ENCODE results near the gene RERG.

The RERG gene

DNA sequence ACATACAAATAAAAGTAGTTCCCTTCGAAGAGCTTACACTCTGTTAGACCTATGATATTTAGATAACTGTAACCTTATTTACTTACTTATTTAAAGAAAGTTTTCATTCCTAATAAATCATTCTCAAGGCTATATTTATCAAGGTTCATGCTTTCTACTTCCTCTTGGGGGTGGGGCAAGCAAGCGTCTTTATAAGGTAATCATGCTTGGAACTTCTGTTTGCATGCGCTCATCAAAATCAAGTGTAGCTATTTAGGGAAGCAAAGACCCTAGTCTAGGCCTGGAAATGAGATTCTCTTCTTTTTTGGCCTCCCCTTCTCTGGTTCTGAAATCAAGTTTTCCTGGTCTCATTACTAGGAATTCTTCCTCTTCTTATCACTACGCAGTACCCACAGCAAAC, 766 bp downstream of the RERG start:
- DNase-seq (ENCODE audit: extremely low read depth in 1 of 2, low read depth in 1 of 2): no peak

DNA sequence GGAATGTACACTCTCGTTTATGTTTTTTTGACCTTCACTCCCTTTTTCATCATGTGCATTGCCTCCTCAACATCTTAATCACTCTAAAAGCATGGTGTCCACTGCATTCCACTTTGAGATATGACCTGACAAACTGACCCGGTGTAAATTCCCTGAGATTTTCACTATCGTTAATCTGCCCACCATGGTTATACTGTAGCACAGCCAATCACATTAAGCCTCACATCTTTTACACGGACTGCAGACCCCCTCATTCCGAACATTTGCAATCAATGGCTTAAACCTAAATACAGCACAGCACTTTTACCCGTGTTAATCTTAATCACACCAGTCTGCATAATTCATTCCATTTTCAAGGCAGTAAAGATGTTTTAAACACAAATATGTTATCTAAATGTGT, 2.4 kb downstream of the RERG start:
- no peak for DNase-seq (ENCODE audit: extremely low read depth in 1 of 2, low read depth in 1 of 2)

GRCh38 chr12:15216036-15216889, 5.0 kb downstream of the RERG start:
- no peak for DNase-seq (ENCODE audit: extremely low read depth in 1 of 2, low read depth in 1 of 2)

- no peak for DNase-seq (ENCODE audit: extremely low read depth in 1 of 2, low read depth in 1 of 2)
Measured at GRCh38 chr12:15214851-15215601, 6.2 kb downstream of the RERG start.

GRCh38 chr12:15212930-15213329, 8.3 kb downstream of the RERG start:
- no peak for DNase-seq (ENCODE audit: extremely low read depth in 1 of 2, low read depth in 1 of 2)

- no peak for DNase-seq (ENCODE audit: extremely low read depth in 1 of 2, low read depth in 1 of 2)
Measured at GRCh38 chr12:15209782-15210181, 11.4 kb downstream of the RERG start.

DNA sequence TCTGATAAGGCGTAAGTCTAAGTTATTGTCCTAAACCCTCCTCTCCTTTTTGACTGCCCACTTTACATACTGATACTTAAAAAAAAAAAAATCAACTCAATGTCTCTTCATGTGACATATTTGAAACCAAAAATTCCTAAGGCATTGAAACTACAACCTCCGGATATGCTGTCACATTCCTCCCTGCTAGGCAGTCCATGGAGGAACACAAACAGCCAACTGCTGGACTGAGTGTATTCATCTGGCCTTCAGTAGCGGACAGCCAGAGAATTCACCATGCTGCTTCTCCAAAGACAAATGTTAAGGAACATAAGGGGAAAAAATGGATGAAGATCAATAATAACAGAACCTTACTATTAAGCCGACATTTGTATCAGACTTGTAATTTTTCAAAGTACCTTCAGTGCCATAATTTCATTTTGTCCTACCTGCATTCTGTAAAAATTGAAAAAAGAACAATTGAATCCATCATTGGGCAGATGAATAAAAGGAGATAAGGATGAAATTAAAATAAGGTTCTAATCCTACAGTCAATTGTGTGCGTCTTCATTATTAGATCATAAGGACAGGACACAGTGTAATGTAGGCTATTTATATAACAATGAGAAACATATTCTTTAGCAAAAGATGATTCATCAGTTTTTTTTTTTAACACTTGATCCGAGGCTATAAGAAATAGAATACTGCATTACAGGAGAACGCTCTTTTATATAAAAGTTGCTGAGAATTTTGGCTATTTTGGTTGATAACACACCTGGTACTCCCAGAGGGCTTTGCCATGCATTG, 12.2 kb downstream of the RERG start:
- no peak for DNase-seq (ENCODE audit: extremely low read depth in 1 of 2, low read depth in 1 of 2)

- DNase-seq (ENCODE audit: extremely low read depth in 1 of 2, low read depth in 1 of 2): no peak
Measured at GRCh38 chr12:15208140-15208539, 13.1 kb downstream of the RERG start.

DNA sequence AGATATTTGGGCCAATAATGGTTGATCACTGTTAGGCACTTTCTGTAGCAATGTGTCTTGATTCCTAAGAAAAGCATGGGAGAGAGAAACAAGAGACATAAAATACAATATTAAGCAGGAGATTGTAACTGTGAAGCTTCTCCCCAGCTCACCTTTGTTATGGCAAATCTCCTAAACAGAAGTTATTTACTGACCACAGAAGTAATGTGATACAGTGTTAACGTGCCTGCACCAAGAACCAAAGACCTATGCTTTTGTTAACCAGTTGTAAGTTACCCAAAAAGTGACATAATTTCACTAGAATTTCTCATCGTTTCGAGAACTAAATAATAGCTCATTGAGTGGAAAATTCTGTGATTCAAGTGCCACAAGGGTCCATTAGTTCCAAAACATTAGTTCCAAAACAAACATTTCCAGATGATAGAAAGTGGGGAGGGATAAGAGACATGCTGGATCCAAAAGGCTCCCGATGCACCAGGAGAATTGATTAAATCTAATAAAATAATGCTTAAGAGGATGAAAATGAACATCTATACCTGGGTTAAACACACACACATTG, 14.3 kb downstream of the RERG start:
- no peak for DNase-seq (ENCODE audit: extremely low read depth in 1 of 2, low read depth in 1 of 2)

GRCh38 chr12:15206338-15206737, 14.9 kb downstream of the RERG start:
- DNase-seq (ENCODE audit: extremely low read depth in 1 of 2, low read depth in 1 of 2): no peak

DNA sequence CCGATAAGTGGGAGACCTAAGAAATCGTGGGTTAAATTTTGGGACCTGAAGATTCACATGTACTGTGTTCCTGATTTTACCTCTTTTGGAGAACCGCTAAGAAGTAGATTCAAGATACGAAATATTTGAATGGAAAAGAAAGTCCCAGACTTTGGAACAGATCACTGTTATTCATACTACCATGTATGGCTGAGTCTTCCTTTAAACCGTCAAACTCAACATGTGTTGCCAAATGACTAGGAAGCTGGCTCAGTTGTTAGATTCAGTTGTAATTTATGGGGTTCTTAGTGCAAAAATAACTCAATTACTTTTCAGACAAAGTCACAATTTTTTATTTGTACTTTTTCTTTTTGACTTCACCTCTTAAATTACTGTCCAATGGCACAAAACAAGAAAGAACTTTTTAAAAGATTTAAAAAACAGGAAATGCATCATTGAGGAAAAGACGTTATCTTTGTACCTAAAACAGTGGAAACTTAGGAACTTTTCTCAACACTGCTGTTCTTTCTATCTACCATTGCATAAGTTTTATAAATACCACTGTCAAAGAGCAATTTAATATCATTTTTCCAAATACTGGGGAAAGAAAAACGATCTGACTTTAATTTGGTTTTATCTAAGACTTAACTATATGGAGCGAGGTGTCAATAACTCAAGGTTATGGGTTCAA, 15.7 kb downstream of the RERG start:
- no peak for DNase-seq (ENCODE audit: extremely low read depth in 1 of 2, low read depth in 1 of 2)

GRCh38 chr12:15201456-15201855, 19.8 kb downstream of the RERG start:
- DNase-seq (ENCODE audit: extremely low read depth in 1 of 2, low read depth in 1 of 2): no peak

- no peak for DNase-seq (ENCODE audit: extremely low read depth in 1 of 2, low read depth in 1 of 2)
Measured at GRCh38 chr12:15201056-15201455, 20.2 kb downstream of the RERG start.

DNA sequence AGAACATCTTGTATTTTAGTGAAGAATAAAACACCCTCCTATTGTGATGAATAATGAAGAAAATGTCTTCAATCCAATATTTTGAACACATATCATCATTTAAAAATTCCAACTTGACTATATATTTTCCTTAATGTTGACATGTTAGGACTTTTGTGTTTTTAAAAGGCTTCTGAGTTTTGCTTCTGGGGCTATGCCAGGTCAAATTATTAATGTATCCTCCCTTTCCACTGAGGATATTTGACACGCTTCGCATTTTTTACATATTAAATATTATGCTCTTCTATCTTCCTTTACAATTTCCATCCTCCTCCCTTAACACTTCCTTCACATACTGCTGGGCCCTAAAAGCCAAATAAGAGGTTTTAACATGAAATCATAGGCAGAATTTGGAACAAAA, 20.6 kb downstream of the RERG start:
- DNase-seq (ENCODE audit: extremely low read depth in 1 of 2, low read depth in 1 of 2): no peak

- DNase-seq (ENCODE audit: extremely low read depth in 1 of 2, low read depth in 1 of 2): no peak
Measured at GRCh38 chr12:15199930-15200329, 21.3 kb downstream of the RERG start.

DNA sequence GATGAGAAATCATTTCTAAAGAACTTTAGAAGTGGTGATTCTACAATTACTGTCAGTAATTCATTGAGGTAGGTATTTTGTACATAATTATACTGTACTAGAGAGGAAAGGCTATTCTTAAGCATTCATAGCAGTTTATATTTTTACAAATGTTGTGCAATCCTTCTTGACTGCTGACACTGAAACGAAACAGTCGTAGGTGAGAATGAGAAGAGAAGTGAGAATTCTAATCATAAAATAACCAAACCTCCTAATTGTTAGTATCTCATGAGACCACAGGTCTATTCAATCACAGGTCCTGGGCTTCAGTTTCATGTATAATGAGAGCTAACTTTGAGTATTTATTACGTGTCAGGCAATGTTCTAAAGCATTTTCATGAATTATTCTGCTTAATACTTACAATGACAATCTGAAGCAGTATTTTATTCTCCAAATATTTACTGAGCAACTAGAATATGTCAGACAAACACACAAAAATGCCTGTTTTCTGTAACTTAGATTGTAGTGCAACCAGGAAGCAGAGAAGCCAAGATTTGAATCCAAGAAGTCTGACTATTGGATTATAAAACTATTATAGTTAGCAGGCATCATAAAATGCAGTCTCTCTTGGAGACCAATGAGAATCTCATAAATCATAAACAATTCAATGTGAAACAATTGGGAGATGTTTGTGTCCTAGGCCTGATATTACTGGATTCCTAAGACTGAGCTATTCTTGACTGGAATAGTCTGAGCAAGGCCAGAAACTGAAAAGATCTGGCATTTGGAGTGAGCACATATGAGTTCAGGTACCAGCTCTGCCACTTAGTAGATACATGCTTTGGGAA, 24.3 kb downstream of the RERG start:
- no peak for DNase-seq (ENCODE audit: extremely low read depth in 1 of 2, low read depth in 1 of 2)

DNA sequence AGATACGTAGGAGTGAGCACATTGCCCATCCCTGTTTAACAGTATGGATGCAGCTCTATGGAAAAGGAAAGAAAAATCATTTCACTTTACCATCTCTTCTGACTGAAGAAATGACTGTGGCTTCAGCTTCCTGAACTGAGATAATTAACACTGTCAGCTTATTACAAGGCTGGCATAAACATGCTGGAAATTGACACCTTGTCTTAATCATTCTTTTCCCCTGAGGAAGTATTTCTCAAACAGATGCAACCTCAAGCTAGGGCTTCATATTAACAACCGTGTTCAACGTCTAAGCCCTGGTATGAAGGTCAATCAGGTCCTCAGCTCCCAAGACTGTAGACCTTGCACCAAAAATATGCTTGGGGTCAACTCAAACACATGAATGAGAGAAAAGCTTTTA, 25.0 kb downstream of the RERG start:
- no peak for DNase-seq (ENCODE audit: extremely low read depth in 1 of 2, low read depth in 1 of 2)

DNA sequence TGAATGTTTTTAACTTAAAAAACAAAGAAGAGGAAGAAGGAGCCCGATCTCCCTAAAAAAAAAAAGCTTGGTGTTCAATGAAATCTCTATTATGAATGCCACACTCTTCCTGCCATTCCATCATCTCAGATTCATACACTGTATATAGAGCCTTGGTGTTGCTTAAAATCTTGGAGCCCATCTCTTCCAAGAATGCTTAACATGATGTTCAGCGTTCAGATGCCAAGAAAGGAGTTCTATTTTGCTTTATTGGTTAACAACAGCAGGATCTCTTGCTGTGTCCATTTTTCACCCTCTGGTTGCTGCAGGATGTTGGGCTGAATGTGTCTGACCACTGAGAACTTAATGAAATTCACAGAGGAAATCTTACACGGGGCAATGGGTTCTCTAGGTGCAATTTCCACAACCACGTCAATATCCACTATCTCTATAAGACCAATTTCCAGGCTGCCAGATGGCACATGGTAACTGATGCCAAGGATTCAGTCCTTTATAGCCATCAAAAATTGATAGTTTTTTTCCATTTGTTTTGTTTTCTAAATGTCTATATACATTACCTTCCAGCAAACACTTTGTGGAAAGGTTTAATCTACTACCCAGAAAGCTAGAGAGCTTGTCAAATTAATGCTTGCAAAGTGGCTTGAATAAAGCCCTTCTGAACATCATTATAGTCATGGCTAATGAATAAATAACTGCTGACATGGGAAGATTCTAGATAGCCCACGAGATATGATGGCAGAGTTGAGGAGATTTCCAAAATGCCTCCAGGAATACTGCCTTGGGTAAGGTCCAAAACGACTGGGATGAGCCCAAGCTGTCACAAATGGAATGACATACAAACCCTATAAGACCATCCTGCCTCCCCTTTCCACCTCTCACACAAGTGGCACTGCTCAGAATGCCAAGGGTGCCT, 26.5 kb downstream of the RERG start:
- DNase-seq (ENCODE audit: extremely low read depth in 1 of 2, low read depth in 1 of 2): no peak

- no peak for DNase-seq (ENCODE audit: extremely low read depth in 1 of 2, low read depth in 1 of 2)
Measured at GRCh38 chr12:15193946-15194345, 27.3 kb downstream of the RERG start.

Measured in stimulated activated CD8-positive, alpha-beta memory T cell treated with anti-CD3 and anti-CD28 coated beads, Interleukin-7, amount 100 ng/mL, for 48 hours (primary cell).